ENCODE results near the gene LIN9. TPM values are rescaled to one million over a fixed set of nuclear protein-coding genes. Genes with fewer than 3 reads are reported as not detected.

The LIN9 gene
- total RNA-seq, 1 donor from 2014 or later = 0.43 TPM

DNA sequence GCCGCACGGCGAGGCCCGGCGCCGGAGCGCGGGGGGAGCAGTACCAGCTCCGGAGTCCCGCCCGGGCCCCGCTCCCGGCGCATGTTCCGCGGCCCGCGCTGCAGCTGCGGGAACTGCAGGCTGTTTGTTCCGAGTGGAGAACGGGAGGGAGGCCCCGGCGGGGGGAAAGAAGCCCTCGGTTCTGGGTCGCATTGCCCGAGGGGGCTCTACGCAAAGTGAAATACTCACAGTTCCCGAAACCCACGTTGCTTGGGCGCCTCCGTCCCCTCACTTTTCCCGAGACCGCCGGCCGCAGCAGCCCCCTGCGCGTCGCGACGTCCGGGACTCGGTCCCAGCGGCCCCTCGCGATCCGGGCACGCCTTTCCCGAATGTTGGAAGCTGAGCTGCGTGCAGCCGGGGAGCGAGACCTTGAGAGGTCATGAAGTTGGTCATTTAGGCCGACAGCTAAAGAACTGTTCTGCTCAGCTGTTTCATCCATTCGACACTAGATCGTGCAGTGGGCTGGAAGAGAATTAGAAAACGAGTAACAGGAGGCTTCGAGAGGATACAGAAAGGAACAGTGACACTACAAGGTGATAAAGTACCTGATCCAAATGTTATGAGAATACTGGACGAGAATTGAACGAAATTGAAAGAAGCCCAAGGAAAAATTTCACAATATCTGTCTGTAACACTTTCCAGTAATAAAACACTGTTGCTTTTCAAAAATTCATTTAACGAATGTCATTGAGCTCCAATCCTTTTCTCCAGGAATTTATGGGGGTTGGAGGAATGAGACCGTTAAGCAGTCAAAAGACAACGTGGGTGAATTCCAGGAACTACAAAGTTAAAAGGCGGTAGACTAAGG, 657 bp upstream of the LIN9 start:
- H3K4me3 ChIP-seq = peak overlapping the region; percentile 93 to 100
- H3K4me1 ChIP-seq = peaks cover 2 to 8% of the 10 kb centered on the region in 2 donors
- intact Hi-C loops (cut with DNase I) = loop anchor here (1.0 to 5.0 kb wide), 6 partner anchors 37 to 238 kb away; partner anchors contain the start of genes PARP1 and STUM
- no peak for DNase-seq (ENCODE audit: low spot score in 2 of 2)
- TF ChIP-seq, protein P1, sequence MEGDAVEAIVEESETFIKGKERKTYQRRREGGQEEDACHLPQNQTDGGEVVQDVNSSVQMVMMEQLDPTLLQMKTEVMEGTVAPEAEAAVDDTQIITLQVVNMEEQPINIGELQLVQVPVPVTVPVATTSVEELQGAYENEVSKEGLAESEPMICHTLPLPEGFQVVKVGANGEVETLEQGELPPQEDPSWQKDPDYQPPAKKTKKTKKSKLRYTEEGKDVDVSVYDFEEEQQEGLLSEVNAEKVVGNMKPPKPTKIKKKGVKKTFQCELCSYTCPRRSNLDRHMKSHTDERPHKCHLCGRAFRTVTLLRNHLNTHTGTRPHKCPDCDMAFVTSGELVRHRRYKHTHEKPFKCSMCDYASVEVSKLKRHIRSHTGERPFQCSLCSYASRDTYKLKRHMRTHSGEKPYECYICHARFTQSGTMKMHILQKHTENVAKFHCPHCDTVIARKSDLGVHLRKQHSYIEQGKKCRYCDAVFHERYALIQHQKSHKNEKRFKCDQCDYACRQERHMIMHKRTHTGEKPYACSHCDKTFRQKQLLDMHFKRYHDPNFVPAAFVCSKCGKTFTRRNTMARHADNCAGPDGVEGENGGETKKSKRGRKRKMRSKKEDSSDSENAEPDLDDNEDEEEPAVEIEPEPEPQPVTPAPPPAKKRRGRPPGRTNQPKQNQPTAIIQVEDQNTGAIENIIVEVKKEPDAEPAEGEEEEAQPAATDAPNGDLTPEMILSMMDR (IDR thresholded peaks at IDR 0.05) = peak; percentile 4 to 42 (median 35)
- H3K27me3 ChIP-seq = no peaks in the 10 kb centered on the region
- no peaks in the 10 kb centered on the region for H3K36me3 ChIP-seq
- no peaks in the 10 kb centered on the region for H3K9me3 ChIP-seq
- peak overlapping the region; percentile 29 to 74 for H3K27ac ChIP-seq

DNA sequence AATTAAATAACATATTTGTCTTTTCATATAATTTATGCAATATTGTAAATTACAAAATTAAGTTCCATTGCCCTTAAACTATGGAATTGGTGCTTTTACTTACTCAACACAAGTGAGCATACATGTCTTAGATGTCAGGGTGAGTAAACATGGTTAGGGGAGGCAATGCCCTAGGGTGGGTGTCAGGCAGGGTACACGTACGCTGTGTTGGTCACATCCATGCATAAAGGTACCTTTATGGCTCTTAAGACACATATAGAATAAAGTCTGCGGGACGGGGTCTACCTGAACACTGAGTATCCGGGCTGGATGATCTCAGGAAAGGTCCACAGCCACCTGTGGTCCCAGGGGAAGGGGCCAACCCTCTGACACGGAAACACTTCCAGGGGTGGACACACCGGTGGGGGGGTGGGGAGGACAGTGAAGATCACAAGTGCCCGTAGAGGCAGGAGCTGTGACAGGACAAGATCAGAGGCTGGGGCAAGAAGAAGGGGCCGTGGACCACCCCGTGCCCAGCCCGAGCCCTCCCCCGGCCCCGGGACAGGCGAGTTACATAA, 720 bp downstream of the LIN9 start:
- peak overlapping the region; percentile 63 to 74 for H3K27ac ChIP-seq
- TF ChIP-seq, protein P1 (IDR thresholded peaks at IDR 0.05) = no peak
- no peak for DNase-seq (ENCODE audit: low spot score in 2 of 2)
- no peaks in the 10 kb centered on the region for H3K27me3 ChIP-seq
- intact Hi-C loops (cut with DNase I) = loop anchor here (2.0 to 5.0 kb wide), 3 partner anchors 101 to 239 kb away; partner anchors contain the start of genes PARP1 and STUM
- no peaks in the 10 kb centered on the region for H3K36me3 ChIP-seq
- H3K9me3 ChIP-seq = no peaks in the 10 kb centered on the region
- peak overlapping the region; percentile 93 to 100 for H3K4me3 ChIP-seq
- peaks cover 2 to 8% of the 10 kb centered on the region in 2 donors for H3K4me1 ChIP-seq

GRCh38 chr1:226306425-226306824, 2.5 kb downstream of the LIN9 start:
- Histone ChIP-seq H3K36me3 (no peaks in the 10 kb centered on the region), H3K27ac (no peak overlapping the region), H3K9me3 (no peaks in the 10 kb centered on the region), H3K4me1 (peaks cover 2 to 8% of the 10 kb centered on the region in 2 donors), H3K4me3 (no peak overlapping the region), H3K27me3 (no peaks in the 10 kb centered on the region)
- TF ChIP-seq, protein P1 (IDR thresholded peaks at IDR 0.05) = no peak
- DNase-seq (ENCODE audit: low spot score in 2 of 2) = no peak
- intact Hi-C loops (cut with DNase I) = loop anchor here (5.0 kb wide), 2 partner anchors 184 to 241 kb away; partner anchors contain the start of gene STUM

- H3K4me1 ChIP-seq = peaks cover 2 to 7% of the 10 kb centered on the region in 2 donors
- H3K9me3 ChIP-seq = no peaks in the 10 kb centered on the region
- no peaks in the 10 kb centered on the region for H3K36me3 ChIP-seq
- H3K4me3 ChIP-seq = no peak overlapping the region
- TF ChIP-seq, protein P1 (IDR thresholded peaks at IDR 0.05) = no peak
- H3K27me3 ChIP-seq = no peaks in the 10 kb centered on the region
- intact Hi-C loops (cut with DNase I) = loop anchor here (5.0 kb wide), 2 partner anchors 183 to 242 kb away; partner anchors contain the start of gene STUM
- H3K27ac ChIP-seq = no peak overlapping the region
- DNase-seq (ENCODE audit: low spot score in 2 of 2) = no peak
Observed at GRCh38 chr1:226305184-226305583, 3.8 kb downstream of the LIN9 start.

DNA sequence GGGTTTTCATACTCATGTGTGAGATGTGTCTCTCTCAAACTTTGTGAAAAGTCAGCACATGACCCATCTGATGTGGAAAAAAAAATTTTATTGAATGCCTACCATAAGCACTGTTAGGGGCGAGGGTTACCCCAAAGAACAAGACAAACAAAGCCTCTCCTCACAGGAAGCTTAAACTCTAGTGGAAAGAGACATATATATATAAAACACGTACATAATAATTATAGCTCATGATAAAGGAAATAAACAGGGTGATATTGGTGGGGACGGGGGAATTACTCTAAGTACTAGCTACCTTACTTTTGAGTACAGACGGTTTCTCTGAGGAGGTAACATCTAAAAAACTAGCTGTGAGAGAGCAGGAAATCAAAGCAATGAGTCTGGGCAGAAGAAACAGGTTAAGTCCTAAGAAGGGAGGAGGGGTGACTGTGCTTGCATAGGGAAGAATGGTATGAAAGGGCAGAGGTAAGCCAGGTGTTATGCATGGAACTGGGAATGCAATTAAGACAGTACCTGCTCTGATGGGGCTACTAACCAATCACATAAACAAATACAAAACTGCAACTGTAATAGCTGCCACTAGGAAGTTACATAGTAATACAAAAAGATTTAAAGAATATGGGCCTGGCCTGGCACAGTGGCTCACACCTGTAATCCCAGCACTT, 4.5 kb downstream of the LIN9 start:
- Histone ChIP-seq H3K36me3 (no peaks in the 10 kb centered on the region), H3K4me1 (peaks cover under 1% of the 10 kb centered on the region in 2 donors), H3K4me3 (no peak overlapping the region), H3K9me3 (no peaks in the 10 kb centered on the region), H3K27ac (no peak overlapping the region), H3K27me3 (no peaks in the 10 kb centered on the region)
- TF ChIP-seq, protein P1 (IDR thresholded peaks at IDR 0.05) = no peak
- DNase-seq (ENCODE audit: low spot score in 2 of 2) = no peak
- intact Hi-C loops (cut with DNase I) = no loop called here
